ENCODE data around the gene CEP192. TPM values are rescaled to one million over a fixed set of nuclear protein-coding genes. Genes with fewer than 3 reads are reported as not detected.

CEP192 gene
- total and polyA plus RNA-seq, 5 experiments from 2014 or later = 3.0 to 40.9 (median 6.7) TPM

DNA sequence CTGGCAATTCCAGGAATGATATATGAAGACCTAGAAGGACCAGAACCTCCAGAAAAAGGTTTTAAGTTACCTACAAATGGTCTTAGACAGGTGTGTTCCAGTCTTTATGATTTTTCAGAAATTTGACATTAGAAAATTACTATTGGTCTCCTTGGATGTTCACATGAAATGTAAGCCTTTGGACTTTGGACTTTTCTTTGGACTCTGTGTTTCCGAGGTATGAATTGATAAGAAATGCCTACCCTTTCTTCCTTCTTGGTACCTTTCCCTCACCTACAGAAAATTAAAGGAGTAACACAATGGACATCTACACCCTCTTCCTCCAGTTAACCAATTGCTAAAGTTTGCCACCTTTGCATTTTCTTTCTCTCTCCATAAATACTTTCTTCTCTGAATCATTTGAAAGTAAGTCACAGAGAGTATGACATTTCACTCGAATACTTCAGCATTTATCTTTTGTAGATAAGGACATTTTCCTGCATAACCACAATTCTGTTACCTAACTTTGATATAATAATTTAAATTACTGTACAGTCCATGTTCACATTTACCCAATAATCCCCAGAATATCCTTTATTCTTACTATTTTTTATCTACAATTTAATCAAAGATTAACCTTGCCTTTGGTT, 26.2 kb downstream of the CEP192 start:
- H3K36me3 Mint-ChIP-seq = peaks cover 19 to 94% (median 45%) of the 10 kb centered on the region in 3 donors
- POLR2A ChIA-PET = no interaction called here
- no peak overlapping the region for H3K27ac Mint-ChIP-seq

DNA sequence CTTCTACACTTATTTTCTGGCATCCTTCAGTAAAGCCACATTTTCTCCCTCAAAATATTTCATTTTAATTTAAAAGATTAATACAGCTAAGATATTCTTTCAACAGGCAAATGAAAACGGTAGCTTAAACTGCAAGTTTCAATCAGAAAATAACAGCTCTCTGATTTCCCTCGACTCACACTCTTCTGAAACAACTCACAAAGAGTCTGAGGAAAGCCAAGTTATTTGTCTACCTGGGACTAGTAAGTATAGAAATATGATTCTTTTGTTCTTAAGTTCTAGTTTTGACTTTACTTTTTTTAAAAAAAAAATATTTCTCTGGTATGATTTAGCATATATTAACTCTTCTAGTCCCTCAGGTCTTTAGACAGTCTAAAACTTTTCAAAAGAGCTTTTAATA, 27.2 kb downstream of the CEP192 start:
- DNase-seq (no peak), ATAC-seq (no peak)
- Mint-ChIP-seq H3K27me3 (no peaks in the 10 kb centered on the region), H3K9me3 (no peaks in the 10 kb centered on the region), H3K4me3 (no peak overlapping the region), H3K36me3 (peaks cover 19 to 94% (median 50%) of the 10 kb centered on the region in 3 donors), H3K4me1 (peaks cover 3 to 10% (median 5%) of the 10 kb centered on the region in 4 donors), H3K27ac (no peak overlapping the region)
- POLR2A ChIA-PET = no interaction called here

More for the DNA sequence above, 26.2 kb downstream of the CEP192 start:
- no peaks in the 10 kb centered on the region for H3K27me3 Mint-ChIP-seq
- DNase-seq (no peak), ATAC-seq (no peak)
- H3K4me3 Mint-ChIP-seq = no peak overlapping the region
- H3K4me1 Mint-ChIP-seq = peaks cover 3 to 10% (median 5%) of the 10 kb centered on the region in 4 donors
- H3K9me3 Mint-ChIP-seq = no peaks in the 10 kb centered on the region

DNA sequence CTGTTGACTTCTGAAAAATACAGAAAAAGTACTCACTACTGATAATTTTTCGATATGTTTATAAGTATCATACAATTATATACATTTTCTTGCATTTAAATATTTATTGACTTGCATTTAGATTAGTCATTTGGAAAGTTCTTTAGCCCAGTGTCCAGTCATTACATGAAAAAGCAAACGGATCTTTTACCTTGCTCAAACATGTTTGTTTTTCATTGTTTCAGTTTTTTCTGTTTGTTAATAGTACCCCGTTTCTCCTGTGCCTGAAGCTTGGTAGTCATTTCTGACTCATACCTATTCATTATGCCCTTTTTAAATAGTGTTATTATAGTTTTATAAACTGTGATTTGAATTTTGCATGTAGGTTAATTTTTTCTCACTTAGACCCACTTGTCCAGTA, 28.1 kb downstream of the CEP192 start:
- DNase-seq = no peak
- H3K9me3 Mint-ChIP-seq = no peaks in the 10 kb centered on the region
- H3K27ac Mint-ChIP-seq = peak overlapping the region in 1 of 10 donors; percentile 42
- no peak for ATAC-seq
- POLR2A ChIA-PET = no interaction called here
- peaks cover 19 to 95% (median 55%) of the 10 kb centered on the region in 3 donors for H3K36me3 Mint-ChIP-seq
- H3K4me3 Mint-ChIP-seq = no peak overlapping the region
- no peaks in the 10 kb centered on the region for H3K27me3 Mint-ChIP-seq
- H3K4me1 Mint-ChIP-seq = peaks cover 3 to 10% (median 5%) of the 10 kb centered on the region in 4 donors

DNA sequence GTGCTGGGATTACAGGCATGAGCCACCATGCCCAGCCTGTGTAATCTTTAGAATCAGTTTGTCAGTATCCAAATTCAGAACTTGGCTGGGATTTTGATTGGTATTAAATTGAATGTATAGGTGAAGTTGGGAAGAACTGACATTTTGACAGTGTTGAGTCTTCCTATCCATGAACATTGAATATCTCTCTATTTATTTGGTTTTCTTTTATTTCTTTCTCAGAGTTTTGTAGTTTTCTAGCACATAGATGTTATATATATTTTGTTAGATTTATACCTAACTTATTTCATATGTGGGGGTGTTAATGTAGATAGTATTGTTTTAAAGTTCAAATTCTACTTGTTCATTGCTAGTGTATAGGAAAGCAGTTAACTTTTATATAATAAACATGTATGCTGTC, 31.5 kb downstream of the CEP192 start:
- no peak for DNase-seq
- no peaks in the 10 kb centered on the region for H3K27me3 Mint-ChIP-seq
- POLR2A ChIA-PET = no interaction called here
- no peak overlapping the region for H3K4me3 Mint-ChIP-seq
- peaks cover 3 to 10% (median 7%) of the 10 kb centered on the region in 4 donors for H3K4me1 Mint-ChIP-seq
- H3K36me3 Mint-ChIP-seq = peaks cover 18 to 91% (median 41%) of the 10 kb centered on the region in 3 donors
- no peak overlapping the region for H3K27ac Mint-ChIP-seq
- no peak for ATAC-seq
- no peaks in the 10 kb centered on the region for H3K9me3 Mint-ChIP-seq

DNA sequence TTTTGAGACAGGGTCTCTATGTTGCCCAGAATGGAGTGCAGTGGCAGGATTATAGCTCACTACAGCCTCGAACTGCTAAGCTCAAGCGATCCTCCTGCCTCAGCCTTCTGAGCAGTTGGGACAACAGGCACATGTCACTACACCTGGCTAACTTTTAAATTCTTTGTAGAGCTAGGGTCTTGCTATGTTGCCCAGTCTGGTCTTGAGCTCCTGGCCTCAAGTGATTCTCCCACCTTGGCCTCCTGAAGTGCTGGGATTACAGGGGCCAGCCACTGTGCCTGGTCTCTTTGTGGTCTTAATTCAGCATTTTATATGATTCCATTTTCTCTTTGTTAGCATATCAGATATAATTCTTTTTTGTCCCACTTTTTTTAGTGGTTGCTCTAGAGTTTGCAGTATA, 34.1 kb downstream of the CEP192 start:
- ATAC-seq (no peak), DNase-seq (no peak)
- Mint-ChIP-seq H3K4me1 (peaks cover 3 to 10% (median 7%) of the 10 kb centered on the region in 4 donors), H3K4me3 (no peak overlapping the region), H3K9me3 (no peaks in the 10 kb centered on the region), H3K36me3 (peaks cover 18 to 89% (median 36%) of the 10 kb centered on the region in 3 donors), H3K27ac (no peak overlapping the region), H3K27me3 (no peaks in the 10 kb centered on the region)
- POLR2A ChIA-PET = no interaction called here

DNA sequence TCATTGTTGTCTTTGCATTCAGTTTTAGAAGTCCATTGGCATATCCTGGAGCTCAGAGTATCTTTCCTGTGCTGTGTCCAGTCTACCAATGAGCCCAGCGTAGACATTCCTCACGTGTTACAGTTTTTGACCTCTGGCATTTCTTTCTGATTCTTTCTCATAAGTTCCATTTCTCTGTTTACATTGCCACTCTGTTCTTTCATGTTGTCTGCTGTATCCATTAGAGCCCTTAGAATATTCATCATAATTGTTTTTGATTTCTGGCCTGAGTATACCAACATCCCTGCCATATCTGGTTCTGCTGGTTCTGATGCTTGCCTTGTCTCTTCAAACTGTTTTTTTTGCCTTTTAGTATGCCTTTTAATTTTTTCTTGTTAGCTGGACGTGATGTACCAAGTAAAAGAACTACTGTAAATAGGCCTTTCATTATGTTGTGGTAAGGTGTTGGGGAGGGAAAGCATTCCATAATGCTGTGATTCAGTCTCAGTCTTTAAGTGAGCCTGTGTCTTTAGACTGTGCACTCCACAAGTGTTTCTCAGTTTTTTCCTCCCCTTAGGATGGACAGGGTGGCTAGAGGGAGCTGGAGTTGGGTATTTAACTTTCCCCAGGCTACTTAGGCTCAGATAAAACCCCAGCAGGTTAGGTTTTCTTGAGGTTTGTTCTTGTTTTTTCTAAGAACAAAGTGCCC, 35.6 kb downstream of the CEP192 start:
- H3K4me3 Mint-ChIP-seq = no peak overlapping the region
- H3K9me3 Mint-ChIP-seq = no peaks in the 10 kb centered on the region
- POLR2A ChIA-PET = no interaction called here
- no peaks in the 10 kb centered on the region for H3K27me3 Mint-ChIP-seq
- no peak for DNase-seq
- H3K36me3 Mint-ChIP-seq = peaks cover 20 to 86% (median 34%) of the 10 kb centered on the region in 3 donors
- no peak for ATAC-seq
- H3K27ac Mint-ChIP-seq = peak overlapping the region in 2 of 10 donors; percentile 35 to 53
- peaks cover 3 to 6% (median 5%) of the 10 kb centered on the region in 4 donors for H3K4me1 Mint-ChIP-seq

DNA sequence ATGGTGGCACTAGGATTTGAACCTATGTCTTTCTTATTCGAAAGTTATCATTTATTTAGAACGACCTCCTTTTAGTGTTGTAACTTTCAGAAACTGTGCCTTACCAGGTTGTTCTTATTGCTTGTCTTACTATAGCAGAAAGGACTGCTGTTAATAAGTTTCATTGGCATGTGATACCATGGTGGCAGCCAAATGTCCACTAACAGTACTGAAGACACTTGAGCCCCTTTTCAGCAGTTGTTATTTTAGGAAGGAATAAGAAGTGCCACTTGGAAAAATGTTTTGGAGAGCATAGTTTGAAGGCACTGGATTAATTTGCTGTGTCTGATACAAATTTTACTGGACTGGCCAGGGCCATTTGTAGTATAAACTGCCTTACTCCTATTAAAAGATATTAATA, 37.7 kb downstream of the CEP192 start:
- Mint-ChIP-seq H3K4me1 (peaks cover 7 to 10% (median 9%) of the 10 kb centered on the region in 4 donors), H3K36me3 (peaks cover 22 to 87% (median 27%) of the 10 kb centered on the region in 3 donors), H3K9me3 (no peaks in the 10 kb centered on the region), H3K27me3 (no peaks in the 10 kb centered on the region), H3K4me3 (no peak overlapping the region), H3K27ac (no peak overlapping the region)
- DNase-seq (no peak), ATAC-seq (no peak)
- POLR2A ChIA-PET = no interaction called here

DNA sequence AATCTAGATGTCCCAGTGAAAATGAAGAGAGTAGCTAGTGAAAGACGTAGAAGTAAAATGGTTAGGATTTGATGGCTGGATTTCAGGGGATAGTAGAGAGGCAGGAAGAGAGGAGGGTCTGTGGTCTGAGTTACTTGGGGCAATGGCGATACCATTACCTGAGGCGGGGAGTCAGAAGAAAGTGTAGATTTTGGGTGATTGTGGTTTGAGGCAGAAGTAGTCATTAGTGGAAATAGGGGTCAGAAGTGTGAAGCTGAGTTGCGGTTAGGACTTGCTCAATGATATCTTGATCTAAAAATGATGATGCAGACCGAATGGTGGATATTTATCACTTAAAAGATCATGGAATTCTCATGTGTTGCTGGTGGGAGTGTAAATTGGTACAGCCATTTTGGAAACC, 41.0 kb downstream of the CEP192 start:
- no peaks in the 10 kb centered on the region for H3K27me3 Mint-ChIP-seq
- POLR2A ChIA-PET = no interaction called here
- peak overlapping the region in 4 of 10 donors; percentile 7 to 57 (median 36) for H3K27ac Mint-ChIP-seq
- DNase-seq (no peak), ATAC-seq (no peak)
- H3K36me3 Mint-ChIP-seq = peaks cover 14 to 82% (median 36%) of the 10 kb centered on the region in 3 donors
- peaks cover 6 to 10% (median 8%) of the 10 kb centered on the region in 4 donors for H3K4me1 Mint-ChIP-seq
- H3K9me3 Mint-ChIP-seq = no peaks in the 10 kb centered on the region
- peak overlapping the region in 1 of 10 donors; percentile 4 for H3K4me3 Mint-ChIP-seq

DNA sequence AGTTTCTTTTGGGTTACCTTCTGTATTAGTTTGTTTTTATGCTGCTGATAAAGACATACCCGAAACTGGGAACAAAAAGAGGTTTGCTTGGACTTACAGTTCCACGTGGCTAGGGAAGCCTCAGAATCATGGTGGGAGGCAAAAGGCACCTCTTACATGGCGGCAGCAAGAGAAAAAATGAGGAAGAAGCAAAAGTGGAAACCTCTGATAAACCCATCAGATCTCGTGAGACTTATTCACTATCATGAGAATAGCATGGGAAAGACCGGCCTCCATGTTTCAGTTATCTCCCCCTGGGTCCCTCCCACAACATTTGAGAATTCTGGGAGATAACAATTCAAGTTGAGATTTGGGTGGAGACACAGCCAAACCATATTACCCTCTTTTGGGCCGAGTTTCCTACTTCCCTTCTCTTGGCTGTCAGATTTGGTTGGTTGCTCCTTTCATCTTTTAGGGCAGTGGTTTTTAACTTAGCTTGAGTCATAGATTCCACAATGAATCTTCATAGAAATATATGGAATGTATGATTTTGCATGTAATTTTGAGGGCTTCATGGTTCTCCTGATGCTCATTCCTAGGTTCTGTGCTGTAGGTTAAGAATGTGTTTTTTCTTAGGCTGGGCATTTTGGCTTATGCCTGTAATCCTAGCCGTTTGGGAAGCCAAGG, 44.2 kb downstream of the CEP192 start:
- H3K4me1 Mint-ChIP-seq = peaks cover 9 to 25% (median 16%) of the 10 kb centered on the region in 4 donors
- H3K27ac Mint-ChIP-seq = peak overlapping the region in 1 of 10 donors; percentile 34

DNA sequence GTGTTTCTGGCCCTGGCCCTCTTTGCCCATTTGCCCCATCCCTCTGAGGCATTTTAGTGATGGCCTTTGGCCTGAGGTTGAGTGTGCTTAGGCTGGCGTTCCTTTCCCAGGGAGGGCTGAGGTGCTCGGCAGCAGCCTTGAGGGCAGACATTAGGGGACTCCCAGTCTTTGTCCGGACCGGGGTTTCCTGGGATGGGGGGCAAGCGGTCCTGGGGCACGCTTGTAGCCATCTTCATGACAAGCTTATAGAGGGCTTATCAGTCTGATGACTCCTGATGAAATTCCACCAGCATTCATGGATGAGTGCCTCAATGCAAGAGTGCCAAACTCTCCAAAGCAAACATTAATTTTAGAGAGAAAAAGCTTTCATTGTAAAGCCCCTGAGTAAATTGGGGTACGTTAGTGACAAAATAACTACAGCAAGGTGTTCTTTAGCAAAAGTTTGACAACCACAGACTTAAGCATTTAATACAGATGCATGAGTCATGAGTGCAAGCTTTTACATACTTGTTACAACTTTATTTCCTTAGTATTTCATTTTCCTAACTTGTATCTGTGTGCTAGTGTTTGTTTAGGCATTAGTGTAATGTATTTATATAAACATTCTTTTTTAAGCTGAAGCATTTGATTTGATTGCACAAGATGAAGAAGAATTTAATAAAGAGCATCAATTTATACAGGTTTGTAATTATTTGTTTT, 45.6 kb downstream of the CEP192 start:
- peaks cover 6 to 24% (median 14%) of the 10 kb centered on the region in 4 donors for H3K4me1 Mint-ChIP-seq
- H3K27ac Mint-ChIP-seq = peak overlapping the region in 1 of 10 donors; percentile 8
- ATAC-seq (no peak), DNase-seq (no peak)
- H3K27me3 Mint-ChIP-seq = no peaks in the 10 kb centered on the region
- no peak overlapping the region for H3K4me3 Mint-ChIP-seq
- H3K9me3 Mint-ChIP-seq = no peaks in the 10 kb centered on the region
- POLR2A ChIA-PET = interaction anchor here (0.6 kb wide), 1 partner anchor 80 kb away, joined by 3 read pairs; no protein-coding TSS in a partner anchor
- peaks cover 6 to 72% (median 54%) of the 10 kb centered on the region in 3 donors for H3K36me3 Mint-ChIP-seq

More for the DNA sequence above, 44.2 kb downstream of the CEP192 start:
- H3K27me3 Mint-ChIP-seq = no peaks in the 10 kb centered on the region
- no peaks in the 10 kb centered on the region for H3K9me3 Mint-ChIP-seq
- no peak for DNase-seq
- no peak for ATAC-seq
- peaks cover 12 to 73% (median 52%) of the 10 kb centered on the region in 3 donors for H3K36me3 Mint-ChIP-seq
- no peak overlapping the region for H3K4me3 Mint-ChIP-seq
- POLR2A ChIA-PET = no interaction called here

DNA sequence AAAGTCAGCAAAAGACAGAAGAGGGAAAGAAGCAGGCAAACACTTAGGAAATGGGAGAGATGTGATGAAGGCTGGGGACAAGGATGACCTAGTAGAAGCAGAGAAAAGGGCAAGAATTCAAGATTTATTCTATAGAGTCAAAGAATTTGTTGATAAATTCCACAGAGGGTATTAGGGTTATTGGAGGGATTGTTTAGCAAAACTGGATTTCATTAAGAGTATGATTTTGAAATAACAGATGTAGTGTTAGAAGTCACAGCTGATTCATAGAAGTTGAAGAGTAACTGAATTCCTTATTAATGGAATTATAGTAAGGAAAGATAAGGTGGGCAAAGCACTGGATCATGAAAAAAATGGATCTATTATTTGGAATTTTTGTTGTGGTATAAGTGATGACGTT, 48.6 kb downstream of the CEP192 start:
- H3K9me3 Mint-ChIP-seq = peaks cover 0 to 1% (median 0%) of the 10 kb centered on the region in 9 donors
- DNase-seq = no peak
- H3K27me3 Mint-ChIP-seq = no peaks in the 10 kb centered on the region
- H3K4me1 Mint-ChIP-seq = peaks cover 2 to 18% (median 15%) of the 10 kb centered on the region in 4 donors
- peak overlapping the region in 7 of 10 donors; percentile 9 to 69 (median 28) for H3K27ac Mint-ChIP-seq
- POLR2A ChIA-PET = no interaction called here
- H3K4me3 Mint-ChIP-seq = no peak overlapping the region
- no peak for ATAC-seq
- peaks cover 14 to 73% (median 64%) of the 10 kb centered on the region in 3 donors for H3K36me3 Mint-ChIP-seq

DNA sequence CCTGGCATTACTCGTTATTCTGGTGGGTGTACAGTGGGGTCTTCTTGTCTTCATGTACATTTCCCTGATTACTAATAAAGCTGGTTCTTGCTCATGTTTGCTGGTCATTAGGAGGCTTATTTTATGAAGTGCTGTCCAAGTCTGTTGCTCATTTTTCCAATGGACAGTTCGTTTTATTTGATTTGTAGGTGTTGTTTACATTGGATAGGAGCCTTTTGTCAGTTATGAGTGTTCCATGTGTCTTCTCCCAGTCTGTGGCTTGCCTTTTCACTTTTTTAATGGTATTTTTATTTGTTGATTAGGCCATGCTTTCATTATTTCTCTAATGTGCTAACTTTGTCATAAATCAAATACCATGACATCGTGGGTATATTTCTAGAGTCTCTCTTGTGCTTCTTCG, 51.9 kb downstream of the CEP192 start:
- POLR2A ChIA-PET = no interaction called here
- peak overlapping the region in 2 of 10 donors; percentile 18 to 69 for H3K27ac Mint-ChIP-seq
- H3K4me3 Mint-ChIP-seq = no peak overlapping the region
- H3K27me3 Mint-ChIP-seq = no peaks in the 10 kb centered on the region
- peaks cover 0 to 1% (median 0%) of the 10 kb centered on the region in 9 donors for H3K9me3 Mint-ChIP-seq
- H3K36me3 Mint-ChIP-seq = peaks cover 19 to 81% (median 74%) of the 10 kb centered on the region in 3 donors
- ATAC-seq = no peak
- DNase-seq = no peak
- H3K4me1 Mint-ChIP-seq = peaks cover 2 to 18% (median 15%) of the 10 kb centered on the region in 4 donors
